SU-DHL-6 (cell line): ENCODE data around the gene RNF144A.
A peak's percentile ranks its signal among the peaks of the same experiment; 100 is the strongest.

Experiments used
- H2AFZ ChIP-seq: fragments of 200-600 bp; sonication (generic); 2 replicates; pipeline ENCODE4 v1.6.1; 2014; ENCODE audit warnings: low read depth, mild to moderate bottlenecking, moderate library complexity, mixed read lengths, antibody characterized with exemption, low read length; ENCODE audit not compliant: severe bottlenecking
- H3F3A ChIP-seq: fragments of 200-600 bp; shearing (Covaris generic); 2 replicates; pipeline ENCODE4 v1.6.0; 2016; ENCODE audit warnings: antibody characterized with exemption, mild to moderate bottlenecking; ENCODE audit not compliant: insufficient read depth
- H3K27ac ChIP-seq: fragments of 200-600 bp; sonication (generic); 2 replicates; pipeline ENCODE4 v1.5.1; 2016; ENCODE audit warnings: low read depth, mild to moderate bottlenecking, low read length, moderate library complexity, mixed read lengths
- H3K27me3 ChIP-seq: fragments of 200-600 bp; sonication (generic), shearing (Covaris generic); 2 replicates; pipeline ENCODE4 v1.6.0; 2014; ENCODE audit warnings: mild to moderate bottlenecking, low read length
- H3K36me3 ChIP-seq: fragments of 200-600 bp; sonication (generic); 2 replicates; pipeline ENCODE4 v1.6.1; 2014; ENCODE audit warnings: mild to moderate bottlenecking, low read length, mixed read lengths
- H3K4me2 ChIP-seq: fragments of 300-600, 200-600 bp; shearing (Covaris generic), sonication (generic); 2 replicates; pipeline ENCODE4 v1.6.0; 2014; ENCODE audit warnings: low read length, low read depth, mild to moderate bottlenecking; ENCODE audit not compliant: poor library complexity, severe bottlenecking
- H3K4me3 ChIP-seq: fragments of 200-600 bp; sonication (generic); 2 replicates; pipeline ENCODE4 v1.5.1; 2014; ENCODE audit warnings: antibody characterized with exemption, low read length, mild to moderate bottlenecking, mixed read lengths; ENCODE audit not compliant: insufficient read depth, poor library complexity, severe bottlenecking
- H3K79me2 ChIP-seq: fragments of 200-600 bp; sonication (generic); 2 replicates; pipeline ENCODE4 v1.6.1; 2014; ENCODE audit warnings: mild to moderate bottlenecking, low read length, moderate library complexity; ENCODE audit not compliant: insufficient read depth
- H3K9ac ChIP-seq: fragments of 200-600 bp; sonication (generic); 2 replicates; pipeline ENCODE4 v1.7.0; 2014; ENCODE audit warnings: mild to moderate bottlenecking, low read length
- H3K9me2 ChIP-seq: fragments of 200-600 bp; sonication (generic); replicated peaks from 2 replicates; pipeline ENCODE4 v1.6.1; 2014; ENCODE audit warnings: low read length; ENCODE audit not compliant: insufficient read depth
- H3K9me3 ChIP-seq: fragments of 200-600 bp; sonication (generic); 2 replicates; pipeline ENCODE4 v1.6.1; 2014; ENCODE audit warnings: low read length, mixed read lengths; ENCODE audit not compliant: insufficient read depth
- H4K20me1 ChIP-seq: fragments of 200-600 bp; sonication (generic); 2 replicates; pipeline ENCODE4 v1.6.1; 2014; ENCODE audit warnings: low read depth, mild to moderate bottlenecking, antibody characterized with exemption, low read length, moderate library complexity, mixed read lengths
- CTCF ChIP-seq: fragments of 200-600 bp; sonication (generic); IDR thresholded peaks from one replicate; pipeline ENCODE4 v1.5.1; 2017; ENCODE audit warnings: antibody characterized with exemption, mild to moderate bottlenecking, low read length, moderate library complexity; ENCODE audit not compliant: insufficient read depth, poor library complexity, severe bottlenecking
- EZH2phosphoT487 ChIP-seq: fragments of 200-600 bp; sonication (generic), shearing (Covaris generic); conservative IDR thresholded peaks from 2 replicates; pipeline ENCODE4 v1.6.1; 2018; ENCODE audit warnings: mild to moderate bottlenecking, antibody characterized with exemption, low read length, moderate library complexity, mixed read lengths

RNF144A gene

GRCh38 chr2:7037340-7038333 is 120.4 kb downstream of the RNF144A start:
- peak; percentile 75 for TF ChIP-seq CTCF
- TF ChIP-seq EZH2phosphoT487 = no peak
- Histone ChIP-seq H3K4me3 (no peak overlapping the region), H3K79me2 (no peaks in the 10 kb centered on the region), H3K9me3 (no peaks in the 10 kb centered on the region), H3K4me2 (no peak overlapping the region), H3K27ac (no peak overlapping the region), H2AFZ (peak overlapping the region; percentile 37), H3K27me3 (no peaks in the 10 kb centered on the region), H3K9ac (no peak overlapping the region), H3K9me2 (no peaks in the 10 kb centered on the region), H4K20me1 (no peaks in the 10 kb centered on the region), H3F3A (no peaks in the 10 kb centered on the region), H3K36me3 (no peaks in the 10 kb centered on the region)

- Histone ChIP-seq H3K27me3 (no peaks in the 10 kb centered on the region), H3K9ac (no peak overlapping the region), H3F3A (no peaks in the 10 kb centered on the region), H3K4me2 (no peak overlapping the region), H3K9me2 (no peaks in the 10 kb centered on the region), H3K9me3 (no peaks in the 10 kb centered on the region), H2AFZ (no peak overlapping the region), H4K20me1 (no peaks in the 10 kb centered on the region), H3K79me2 (no peaks in the 10 kb centered on the region), H3K4me3 (no peak overlapping the region), H3K27ac (no peak overlapping the region), H3K36me3 (no peaks in the 10 kb centered on the region)
- no peak for TF ChIP-seq EZH2phosphoT487
- TF ChIP-seq CTCF = no peak
Observed at GRCh38 chr2:7040547-7040946, 123.3 kb downstream of the RNF144A start.

- Histone ChIP-seq H3K79me2 (no peaks in the 10 kb centered on the region), H3K9ac (no peak overlapping the region), H3K9me2 (no peaks in the 10 kb centered on the region), H3K27ac (no peak overlapping the region), H2AFZ (no peak overlapping the region), H3K27me3 (no peaks in the 10 kb centered on the region), H3F3A (no peaks in the 10 kb centered on the region), H3K4me2 (no peak overlapping the region), H3K36me3 (no peaks in the 10 kb centered on the region), H3K9me3 (no peaks in the 10 kb centered on the region), H3K4me3 (no peak overlapping the region), H4K20me1 (no peaks in the 10 kb centered on the region)
- TF ChIP-seq CTCF = no peak
- no peak for TF ChIP-seq EZH2phosphoT487
Observed at GRCh38 chr2:7041421-7041820, 124.2 kb downstream of the RNF144A start.
